SK-MEL-5 (cell line): Measurements from ENCODE around the gene KAT6B. TPM values are rescaled to one million over a fixed set of nuclear protein-coding genes. Genes with fewer than 3 reads are reported as not detected.

Experiments used
- DNase-seq: peaks from one replicate; pipeline ENCODE4 v3.0.0-alpha.2; 2016; ENCODE audit warnings: low read depth, low spot score
- in situ Hi-C: cut with HindIII; loops from 2 replicates; pipeline ENCODE4 v1.10.0; 2016; ENCODE audit warnings: low sequenced_read_pairs, high pct_unique_total_duplicates, low pct_unique_long_range_greater_than_20kb
- total RNA-seq: library from RNA; depleted of rRNA; stranded (reverse); fragments of >200 nt; shearing (Covaris generic); gene quantifications from 2 replicates; pipeline ENCODE4 v1.2.3, GENCODE V29; 2014

The KAT6B gene
- total RNA-seq, 1 experiment from 2014 or later = 12.0 TPM

DNA sequence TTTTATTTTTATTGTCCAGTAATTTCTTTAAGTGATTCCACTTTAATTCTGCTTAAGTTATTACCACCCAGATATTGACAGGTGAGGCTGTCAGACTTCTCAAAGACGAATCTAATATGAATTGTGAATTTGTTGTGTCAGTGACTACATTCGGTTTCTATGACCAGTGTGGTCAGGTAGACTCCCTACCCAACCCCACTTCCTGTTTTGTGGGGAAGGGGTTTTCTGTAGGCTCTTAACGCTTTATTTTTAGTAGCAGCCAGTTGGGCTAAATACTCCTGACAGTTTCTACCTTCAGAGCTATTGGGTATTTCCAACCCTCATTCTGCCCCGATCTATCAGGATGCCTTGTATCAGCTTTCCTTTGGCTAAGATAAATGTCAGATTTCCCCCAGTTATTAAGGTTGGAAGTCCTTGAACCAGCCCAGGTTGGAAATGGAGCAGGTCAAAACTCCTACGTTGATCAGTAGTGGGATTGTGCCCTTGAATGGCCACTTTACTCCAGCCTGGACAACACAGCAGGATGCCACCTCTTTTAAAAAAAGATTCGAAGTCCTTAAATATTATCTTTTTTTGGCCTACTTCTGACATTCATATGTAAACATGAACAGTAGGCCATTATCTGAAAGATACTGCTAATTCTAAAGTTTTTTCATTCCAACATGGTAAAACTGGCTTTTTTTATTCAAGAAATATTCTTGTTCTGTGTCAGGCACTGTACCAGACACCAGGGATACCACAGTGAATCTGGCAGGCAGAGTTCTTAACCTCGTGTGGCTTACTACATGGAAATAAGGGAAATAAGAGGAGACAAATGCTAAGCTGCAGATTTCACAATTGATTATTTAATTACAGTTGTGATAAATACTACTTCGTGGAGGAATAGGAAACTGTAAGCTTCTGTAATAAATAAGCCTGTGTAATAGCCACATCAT, 151.8 kb downstream of the KAT6B start:
- DNase-seq = no peak
- in situ Hi-C loops = no loop called here

DNA sequence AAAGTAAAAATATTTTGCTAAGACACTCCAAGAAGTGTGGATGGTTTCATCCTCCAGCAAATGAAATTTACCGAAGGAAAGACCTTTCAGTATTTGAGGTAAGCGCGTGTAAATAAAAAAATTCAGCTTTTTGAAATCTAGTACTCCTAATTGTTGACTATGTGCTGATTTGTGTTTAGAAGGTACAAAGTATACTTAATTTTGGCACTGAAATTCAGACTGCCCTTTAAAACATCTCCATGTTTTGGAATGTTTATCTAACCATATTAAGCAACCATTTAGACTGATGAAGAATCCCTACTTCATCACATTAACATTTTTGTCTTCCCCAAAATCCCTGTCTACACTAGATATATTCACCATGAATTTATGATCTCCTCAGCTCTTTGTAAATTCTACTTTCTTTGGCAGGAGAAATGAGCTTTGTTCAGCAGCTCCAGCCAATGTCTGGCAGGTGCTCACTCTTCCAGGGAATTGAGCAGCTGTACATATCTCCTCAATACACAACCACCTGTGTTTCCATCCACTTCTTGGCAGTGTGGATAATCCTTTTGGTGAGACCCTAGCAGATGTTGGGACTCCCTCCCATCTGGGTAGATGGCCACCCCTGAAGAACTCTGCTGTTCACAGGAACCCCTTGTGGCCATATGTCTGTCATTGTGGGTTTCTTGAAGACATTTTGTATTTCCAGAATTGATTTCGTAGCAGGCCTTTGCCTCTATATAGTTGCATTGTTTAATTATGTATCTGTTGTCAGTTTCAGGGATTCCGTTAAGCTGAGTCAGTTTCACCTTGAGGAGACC, 155.6 kb downstream of the KAT6B start:
- in situ Hi-C loops = no loop called here
- no peak for DNase-seq

- no peak for DNase-seq
- in situ Hi-C loops = no loop called here
Measured at GRCh38 chr10:74982634-74982982, 156.2 kb downstream of the KAT6B start.

DNA sequence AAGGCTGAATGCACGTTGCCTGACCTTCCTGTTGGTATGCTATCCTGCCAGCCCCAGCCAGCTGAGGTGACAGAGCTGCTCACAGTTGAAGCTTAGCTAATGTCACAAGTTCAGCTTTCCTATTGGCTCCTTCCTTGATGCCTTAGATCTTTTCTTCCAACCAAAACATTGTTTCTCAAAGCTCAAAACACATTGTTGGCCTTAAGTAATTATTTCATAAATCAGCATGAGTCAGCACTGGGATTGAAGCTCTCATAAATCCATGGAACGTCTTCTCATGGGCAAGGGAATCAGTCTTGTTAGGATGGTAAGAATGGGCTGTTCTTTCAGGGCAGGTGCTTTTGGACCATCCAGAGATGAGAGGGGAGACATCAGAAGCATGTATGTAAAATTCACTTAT, 157.0 kb downstream of the KAT6B start:
- DNase-seq = no peak
- in situ Hi-C loops = no loop called here

GRCh38 chr10:74987339-74988053, 161.1 kb downstream of the KAT6B start:
- in situ Hi-C loops = no loop called here
- no peak for DNase-seq

DNA sequence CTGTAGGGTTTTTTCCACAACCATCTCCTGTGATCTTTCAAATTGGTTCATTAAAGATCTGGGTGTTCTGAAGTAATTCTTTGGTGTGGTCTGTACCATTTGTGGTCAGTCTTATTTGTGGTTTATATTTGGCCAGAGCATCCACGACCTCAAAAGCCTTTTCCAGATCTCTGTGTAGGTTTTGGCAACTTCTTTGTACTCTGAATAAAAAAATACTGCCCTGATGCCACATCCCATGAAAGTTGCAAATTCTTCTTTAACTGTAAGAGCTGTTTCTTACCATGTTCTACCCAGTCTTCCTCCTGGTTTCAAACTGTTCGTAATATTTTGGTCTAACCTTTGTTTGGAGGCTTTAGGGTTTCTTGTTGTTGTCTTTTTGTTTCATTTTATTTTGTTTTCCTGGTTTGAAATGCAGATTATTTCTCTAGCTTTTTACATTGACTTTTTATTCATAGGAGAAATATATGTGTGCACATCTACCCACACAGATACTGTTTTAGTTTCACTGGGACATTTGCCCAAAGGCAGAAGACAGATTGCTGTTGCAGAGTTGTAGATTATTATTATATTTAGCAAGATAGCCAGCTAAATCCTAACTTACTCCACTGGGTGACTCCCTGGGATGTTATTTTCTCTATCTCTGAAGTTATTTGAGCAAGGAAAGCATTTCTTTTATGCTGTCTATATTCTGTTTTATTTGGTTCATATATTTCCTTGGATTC, 161.8 kb downstream of the KAT6B start:
- in situ Hi-C loops = no loop called here
- no peak for DNase-seq

- DNase-seq = no peak
- in situ Hi-C loops = no loop called here
Measured at GRCh38 chr10:74988832-74989561, 162.6 kb downstream of the KAT6B start.

DNA sequence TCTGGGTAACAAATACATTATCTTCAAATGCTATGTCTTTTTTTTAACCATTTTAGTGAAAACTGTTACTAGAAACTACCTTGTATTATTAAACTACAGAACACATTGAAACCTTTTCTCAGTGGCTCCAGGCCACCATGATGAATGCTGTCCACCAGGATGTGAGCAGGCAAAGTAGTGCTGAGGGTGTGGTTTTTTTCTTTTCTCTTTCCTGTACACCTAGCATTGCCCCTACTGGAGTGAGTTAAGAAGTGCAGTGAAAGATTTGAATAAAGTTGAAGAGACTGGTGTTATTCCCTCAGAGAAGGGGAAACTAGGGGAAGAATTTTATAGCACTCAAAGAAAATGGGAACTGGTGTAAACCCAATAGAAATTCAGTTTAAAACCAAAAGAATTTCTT, 165.0 kb downstream of the KAT6B start:
- peak; percentile 81 for DNase-seq
- in situ Hi-C loops = no loop called here

GRCh38 chr10:74992068-74992467, 165.7 kb downstream of the KAT6B start:
- in situ Hi-C loops = no loop called here
- no peak for DNase-seq

DNA sequence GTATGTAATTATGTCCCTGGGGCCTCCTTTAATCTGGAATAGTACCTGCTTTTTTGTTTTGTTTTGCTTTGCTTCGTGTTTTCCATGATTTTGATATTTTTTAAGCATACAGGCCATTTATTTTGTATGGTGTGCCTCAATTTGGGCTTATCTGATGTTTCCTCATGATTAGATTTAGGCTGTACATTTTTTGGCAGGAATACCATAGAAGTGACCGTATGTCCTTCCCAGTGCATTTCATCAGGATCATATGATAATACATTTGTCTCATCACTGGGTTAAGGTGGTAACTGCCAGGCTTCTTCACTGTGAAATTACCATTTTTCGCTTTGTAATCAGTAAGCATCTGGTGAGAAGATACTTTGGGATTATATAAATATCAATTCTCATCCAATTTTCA, 167.2 kb downstream of the KAT6B start:
- no peak for DNase-seq
- in situ Hi-C loops = no loop called here

GRCh38 chr10:74994854-74995253, 168.5 kb downstream of the KAT6B start:
- no peak for DNase-seq
- in situ Hi-C loops = no loop called here

GRCh38 chr10:74995806-74996205, 169.4 kb downstream of the KAT6B start:
- in situ Hi-C loops = no loop called here
- no peak for DNase-seq

DNA sequence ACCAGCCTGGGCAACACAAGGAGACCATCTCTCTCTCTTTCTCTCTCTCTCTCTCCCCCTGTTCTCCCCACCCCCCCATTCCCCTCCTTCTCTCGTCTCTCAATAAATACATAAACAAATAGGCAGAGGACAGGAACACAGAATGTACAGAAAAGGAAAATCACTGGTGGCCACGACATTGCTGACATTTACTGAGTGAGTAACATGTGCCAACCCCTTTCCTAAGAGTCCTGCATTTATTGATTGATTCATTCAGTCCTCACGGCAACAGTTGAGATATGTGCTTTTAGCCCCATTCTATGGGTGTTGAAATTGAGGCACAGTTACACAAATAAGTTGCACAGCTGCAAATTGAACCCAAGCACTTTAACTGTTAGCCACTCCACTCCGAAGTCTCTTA, 170.8 kb downstream of the KAT6B start:
- in situ Hi-C loops = no loop called here
- DNase-seq = no peak

- in situ Hi-C loops = no loop called here
- DNase-seq = no peak
Measured at GRCh38 chr10:75000748-75001321, 174.4 kb downstream of the KAT6B start.

DNA sequence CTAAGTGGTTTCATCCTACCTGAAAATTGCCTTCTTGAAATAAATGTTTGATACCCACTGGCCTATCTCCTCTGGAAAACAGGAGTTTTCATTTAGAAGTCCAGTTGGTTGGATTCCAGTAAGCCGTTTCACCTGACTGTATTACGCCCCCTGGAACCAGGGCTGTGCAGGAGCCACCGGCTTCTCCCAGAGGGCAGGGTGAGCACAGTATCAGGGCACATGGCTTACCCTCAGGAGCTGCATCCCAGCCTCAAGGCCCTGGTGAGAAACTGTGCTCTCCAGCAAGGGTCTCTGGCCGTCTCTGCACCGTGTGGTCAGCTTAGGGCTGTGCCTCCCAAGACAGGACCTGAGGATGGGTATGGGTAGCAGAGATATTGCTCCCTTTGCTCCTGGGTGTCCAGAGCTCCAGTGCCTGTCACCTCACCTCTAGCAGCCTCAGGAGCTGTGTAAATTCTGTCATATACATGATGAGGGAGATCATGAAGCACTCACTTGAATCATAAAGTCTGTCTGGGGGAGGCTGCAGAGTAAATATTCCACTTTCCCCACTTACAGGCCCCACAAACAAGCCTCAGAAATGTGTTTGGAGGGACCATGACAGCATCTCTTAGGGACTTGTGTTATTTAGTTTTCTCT, 175.4 kb downstream of the KAT6B start:
- DNase-seq = no peak
- in situ Hi-C loops = no loop called here

DNA sequence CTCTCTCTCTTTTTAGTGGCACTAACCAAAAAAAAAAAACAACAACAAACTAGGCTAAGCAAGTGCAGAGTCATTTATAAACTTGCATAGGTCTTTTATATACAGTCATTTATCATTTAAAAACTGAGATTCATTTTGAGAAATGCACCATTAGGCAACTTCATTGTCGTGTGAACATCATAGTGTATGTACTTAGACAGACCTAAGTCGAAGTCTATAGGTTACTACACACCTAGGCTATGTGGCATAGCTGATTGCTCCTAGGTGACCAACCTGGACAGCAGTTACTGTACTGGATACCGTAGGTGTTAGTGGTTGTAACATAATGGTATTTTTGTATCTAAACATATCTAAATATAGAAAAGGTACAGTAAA, 175.9 kb downstream of the KAT6B start:
- in situ Hi-C loops = no loop called here
- DNase-seq = no peak
